ENCODE results near the gene RFC2.
A peak's percentile ranks its signal among the peaks of the same experiment; 100 is the strongest.

The RFC2 gene

DNA sequence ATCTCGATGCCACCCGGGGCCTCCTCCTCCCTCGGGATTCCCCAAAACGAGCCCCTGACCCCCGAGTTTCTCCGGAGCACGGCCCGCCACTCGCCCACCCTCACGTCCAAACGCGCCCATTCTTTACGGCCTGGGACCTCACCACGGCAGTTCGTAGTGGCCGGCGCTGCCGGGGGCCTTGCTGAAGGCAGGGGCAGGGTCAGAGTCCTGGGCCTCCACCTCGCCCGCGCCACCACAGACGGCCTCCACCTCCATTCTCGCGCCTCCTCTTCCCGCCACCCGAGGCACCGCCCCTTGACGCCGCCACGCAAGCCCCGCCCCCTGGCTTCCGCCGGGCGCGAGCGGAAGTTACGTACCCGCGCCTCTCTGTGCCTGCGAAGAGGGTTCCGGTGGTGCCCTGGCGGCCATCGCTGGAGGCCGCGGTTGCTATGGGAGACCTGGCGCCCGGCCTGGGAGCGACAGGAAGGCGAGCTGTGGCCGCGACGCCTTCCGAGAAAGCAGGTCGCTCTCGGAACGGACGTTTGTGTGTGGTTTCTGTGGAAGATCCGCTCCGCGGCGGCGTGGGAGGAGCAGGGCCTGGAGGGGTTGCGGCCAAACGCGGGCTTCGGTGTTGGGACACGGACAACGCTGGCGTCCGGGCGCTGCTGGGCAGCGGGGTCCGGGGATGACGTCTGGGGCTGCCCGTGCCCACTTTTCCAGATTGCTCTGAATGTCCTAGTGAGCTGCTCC, at the start of gene RFC2:
RFC2 (minus strand) TSS at position 271 of the 729 bp plus-strand sequence; CDS start at position 255, 16 bp downstream.
- peak; percentile 99 for DNase-seq

GRCh38 chr7:74302745-74303221, 48.6 kb upstream of the RFC2 start:
- no peak for DNase-seq

DNA sequence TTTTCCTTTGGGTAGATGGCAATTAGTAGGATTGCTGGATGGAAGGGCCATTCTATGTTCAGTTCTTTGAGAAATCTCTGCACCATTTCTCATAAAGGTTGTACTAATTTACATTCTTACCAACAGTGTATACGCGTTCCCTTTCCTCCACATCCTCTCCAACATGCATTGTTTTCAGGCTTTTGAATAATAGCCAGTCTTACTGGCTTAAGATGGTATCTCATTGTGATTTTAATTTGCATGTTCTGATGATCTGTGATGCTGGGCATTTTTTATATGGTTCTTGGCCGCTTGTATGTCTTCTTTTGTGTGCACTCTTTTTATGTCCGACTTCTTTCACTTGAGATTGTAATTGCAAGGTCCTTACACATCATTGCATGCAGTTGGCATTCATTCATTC, 46.7 kb upstream of the RFC2 start:
- no peak for DNase-seq

- DNase-seq: no peak
Measured at GRCh38 chr7:74299401-74299800, 45.2 kb upstream of the RFC2 start.

DNA sequence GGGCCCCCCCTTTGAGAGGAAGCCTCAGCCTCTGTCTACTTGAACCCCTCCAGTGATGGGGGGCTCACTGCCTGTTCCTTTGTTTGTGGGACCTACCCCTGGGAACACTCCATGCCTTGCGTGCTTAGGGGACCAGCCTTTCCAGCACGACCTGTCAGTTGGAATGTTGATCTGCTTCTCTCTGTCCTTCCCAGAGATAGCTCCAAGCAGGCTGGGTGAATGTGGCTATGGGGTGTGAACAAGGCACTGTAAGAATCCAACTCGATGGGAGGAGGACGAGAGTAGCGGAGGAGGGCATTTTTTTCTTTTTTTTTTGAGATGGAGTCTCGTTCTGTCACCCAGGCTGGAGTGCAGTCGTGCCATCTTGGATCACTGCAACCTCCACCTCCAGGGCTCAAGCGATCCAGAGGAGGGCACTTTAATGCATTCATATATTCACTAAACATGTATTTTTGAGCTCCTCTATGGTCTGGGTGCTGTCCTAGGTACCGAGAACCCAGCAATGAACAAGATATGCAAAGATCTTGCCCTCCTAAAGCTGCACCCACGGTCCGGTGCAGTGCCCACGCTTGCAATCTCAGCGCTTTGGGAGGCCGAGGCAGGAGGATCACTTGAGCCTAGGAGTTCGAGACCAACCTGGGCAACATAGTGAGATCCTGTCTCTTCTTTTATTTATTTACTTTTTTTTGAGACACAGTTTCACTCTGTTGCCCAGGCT, 43.5 kb upstream of the RFC2 start:
- DNase-seq: no peak

DNA sequence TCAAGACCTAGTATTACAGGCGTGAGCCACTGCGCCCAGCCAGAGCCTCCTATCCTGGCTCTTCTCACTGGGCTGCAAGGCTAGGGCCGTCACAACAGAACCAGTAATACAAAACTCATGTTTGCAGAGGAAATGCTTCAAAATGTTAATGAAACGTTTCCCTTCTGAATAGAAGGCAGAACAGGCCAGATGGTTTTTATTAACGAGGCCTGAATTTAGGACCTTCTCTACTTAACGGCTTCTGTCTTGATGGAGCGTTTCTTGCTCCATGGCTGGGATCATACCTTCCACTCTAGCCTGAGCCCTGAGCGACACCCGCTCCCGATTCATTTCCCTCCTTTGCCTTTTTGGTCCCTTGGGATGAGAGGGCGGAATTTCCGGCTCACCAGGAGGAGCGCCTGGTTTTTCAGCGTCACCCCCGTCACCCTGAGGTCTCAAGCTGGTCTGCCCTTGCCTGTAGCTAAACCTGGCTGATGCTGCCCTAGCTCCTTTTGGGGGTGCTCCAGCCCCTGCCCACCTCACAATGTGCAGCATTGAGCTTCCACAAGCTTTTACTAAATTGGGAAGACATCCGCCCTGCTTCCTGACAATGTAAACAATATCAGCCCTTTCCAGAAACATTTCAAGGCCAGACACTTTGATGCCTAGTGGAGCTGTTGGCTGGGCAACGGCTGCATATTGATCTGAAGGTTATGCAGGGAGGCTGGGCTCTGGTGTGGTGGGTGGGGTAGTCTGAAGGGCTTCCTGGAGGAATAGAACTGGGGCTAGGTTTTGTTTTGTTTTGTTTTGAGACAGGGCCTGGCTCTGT, 40.2 kb upstream of the RFC2 start:
- DNase-seq: no peak

DNA sequence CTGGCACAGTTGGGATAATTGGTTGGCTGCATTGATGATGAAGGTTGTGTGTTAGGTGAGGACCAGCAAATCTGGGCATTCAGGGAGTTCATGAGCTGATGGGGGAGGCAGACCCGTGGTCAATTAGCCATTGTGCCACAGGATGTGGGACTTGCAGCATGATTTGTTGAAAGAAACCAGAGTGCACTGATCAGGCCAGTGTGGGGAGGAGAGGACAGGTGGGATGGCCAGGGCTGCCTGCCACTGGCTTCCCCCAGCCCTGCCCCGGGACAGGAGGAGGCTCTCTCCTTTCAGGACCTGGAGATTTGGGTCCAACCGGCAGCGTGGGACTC, 39.3 kb upstream of the RFC2 start:
- DNase-seq: no peak

- no peak for DNase-seq
Measured at GRCh38 chr7:74292757-74293576, 38.8 kb upstream of the RFC2 start.

- DNase-seq: no peak
Measured at GRCh38 chr7:74291535-74291934, 37.3 kb upstream of the RFC2 start.

GRCh38 chr7:74290981-74291441, 36.8 kb upstream of the RFC2 start:
- no peak for DNase-seq

GRCh38 chr7:74290553-74290950, 36.4 kb upstream of the RFC2 start:
- DNase-seq: no peak

DNA sequence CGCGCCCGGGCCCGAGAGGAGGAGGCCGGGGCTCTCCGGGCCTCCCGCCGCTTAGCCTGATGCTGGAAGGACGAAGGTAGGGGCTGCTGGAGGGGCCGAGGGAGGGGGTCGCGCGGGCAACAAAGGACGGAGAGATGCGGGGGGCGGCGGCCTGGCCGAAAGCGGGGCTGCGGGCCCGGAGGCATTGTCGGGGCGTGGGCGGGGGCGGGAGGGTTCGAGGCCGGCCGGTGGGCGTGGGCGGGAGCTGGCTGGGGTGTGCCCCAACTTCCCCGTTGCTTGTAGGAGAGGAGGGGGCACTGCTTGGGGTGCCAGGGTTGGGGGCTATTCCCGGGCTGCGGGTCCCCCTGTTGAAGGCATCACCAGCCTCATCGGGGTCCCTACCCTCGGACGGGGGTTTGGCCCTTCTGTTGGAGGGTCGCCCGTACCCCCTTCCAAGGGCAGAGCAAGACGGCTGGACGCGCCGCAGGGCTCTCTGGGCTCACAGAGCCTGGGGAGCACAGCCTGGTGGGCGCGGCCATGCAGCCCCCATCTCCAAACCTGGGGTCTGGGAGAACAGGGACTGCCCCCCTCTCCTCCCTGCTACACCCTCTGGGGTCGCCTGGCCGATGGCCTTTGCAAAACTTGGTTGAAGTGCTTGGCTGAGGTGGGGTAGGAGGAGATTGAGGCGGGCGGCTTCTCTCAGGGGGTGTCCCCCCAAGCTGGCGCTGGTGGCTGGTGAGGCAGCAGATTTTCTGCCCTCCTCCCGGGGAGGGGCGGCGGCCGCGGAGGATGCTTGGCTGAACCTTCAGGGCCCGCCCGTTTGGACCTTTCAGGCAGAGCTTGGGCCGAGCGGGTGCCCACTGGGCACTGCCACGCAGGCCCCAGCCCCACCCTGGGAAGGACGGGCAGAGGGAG, 35.7 kb upstream of the RFC2 start:
- DNase-seq: peak; percentile 49

- peak; percentile 59 for DNase-seq
Measured at GRCh38 chr7:74289018-74289658, 34.9 kb upstream of the RFC2 start, which contains the start of gene CLIP2. TSS of gene CLIP2 (plus strand) at chr7:74289407. CDS start at chr7:74317547, 28,140 bp downstream.

- no peak for DNase-seq
Measured at GRCh38 chr7:74288034-74288881, 34.1 kb upstream of the RFC2 start.

- DNase-seq: no peak
Measured at GRCh38 chr7:74287303-74288033, 33.3 kb upstream of the RFC2 start.

DNA sequence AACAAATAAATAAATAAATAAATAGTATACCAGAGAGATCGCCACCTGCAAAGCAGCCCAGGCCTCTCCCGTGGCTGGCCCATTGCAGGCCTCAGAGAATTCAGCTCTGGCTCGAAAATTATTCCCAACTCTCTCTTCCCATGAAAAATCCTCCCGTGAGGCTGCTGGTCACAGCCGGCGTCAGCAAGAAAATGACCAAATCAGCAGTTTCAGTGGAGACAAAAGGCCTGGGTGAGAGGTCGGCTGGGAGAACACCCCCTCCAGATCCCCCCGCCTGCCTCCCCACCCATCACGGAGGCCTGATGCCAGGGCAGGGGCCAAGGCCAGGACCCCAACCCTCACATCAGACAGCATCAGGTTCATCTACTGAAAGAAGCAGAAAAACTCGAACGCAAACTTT, 31.9 kb upstream of the RFC2 start:
- no peak for DNase-seq

- DNase-seq: no peak
Measured at GRCh38 chr7:74284781-74285259, 30.6 kb upstream of the RFC2 start.

DNA sequence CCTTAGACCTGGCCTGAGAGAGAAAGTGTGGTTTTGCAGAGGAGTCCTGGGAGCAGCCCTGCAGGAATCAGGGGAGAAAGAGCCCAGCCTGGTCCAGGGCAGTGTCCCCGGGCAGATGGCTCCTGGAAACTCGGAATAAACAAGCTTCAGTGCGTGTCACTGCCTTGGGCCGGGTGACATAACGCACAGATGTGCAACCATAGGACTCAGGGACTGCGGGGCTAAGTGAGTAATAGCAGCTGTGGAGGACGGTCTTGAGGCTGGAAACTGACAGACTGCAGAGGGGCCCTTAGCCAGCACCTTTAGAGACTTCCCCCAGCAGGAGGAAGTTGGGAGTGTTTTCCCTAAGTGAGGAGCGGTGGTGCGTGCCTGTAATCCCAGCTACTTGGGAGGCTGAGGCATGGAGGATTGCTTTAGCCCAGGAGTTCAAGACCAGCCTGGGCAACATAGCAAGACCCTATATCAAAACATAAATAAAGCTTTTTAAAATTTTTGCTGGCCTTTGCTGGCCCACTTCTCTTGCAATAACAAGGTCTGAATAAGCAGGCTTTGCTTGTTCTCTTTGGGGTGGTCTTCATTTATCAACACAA, 29.8 kb upstream of the RFC2 start:
- no peak for DNase-seq

Measured in activated CD4-positive, CD25-positive, alpha-beta regulatory T cell treated with anti-CD3 and anti-CD28 coated beads, Interleukin-2, amount 50 U/mL, for 72 hours (primary cell).